ENCODE data around the gene CYB5A.

The CYB5A gene

GRCh38 chr18:74276609-74277008 lies 15.2 kb downstream of the CYB5A start:
- DNase-seq (ENCODE audit: low spot score), result no peak

- no peak for DNase-seq (ENCODE audit: low spot score)
Observed at GRCh38 chr18:74275736-74276135, 16.0 kb downstream of the CYB5A start.

- DNase-seq (ENCODE audit: low spot score), result no peak
Observed at GRCh38 chr18:74274700-74275099, 17.1 kb downstream of the CYB5A start.

GRCh38 chr18:74273394-74273793 lies 18.4 kb downstream of the CYB5A start:
- DNase-seq (ENCODE audit: low spot score), result no peak

GRCh38 chr18:74271635-74272034 lies 20.1 kb downstream of the CYB5A start:
- DNase-seq (ENCODE audit: low spot score), result no peak

GRCh38 chr18:74268933-74269620 lies 22.7 kb downstream of the CYB5A start:
- DNase-seq (ENCODE audit: low spot score), result no peak

- no peak for DNase-seq (ENCODE audit: low spot score)
Observed at GRCh38 chr18:74268175-74268574, 23.6 kb downstream of the CYB5A start.

GRCh38 chr18:74266161-74266560 lies 25.6 kb downstream of the CYB5A start:
- DNase-seq (ENCODE audit: low spot score), result no peak

GRCh38 chr18:74265546-74266098 lies 26.1 kb downstream of the CYB5A start:
- DNase-seq (ENCODE audit: low spot score), result no peak

GRCh38 chr18:74264303-74265020 lies 27.3 kb downstream of the CYB5A start:
- DNase-seq (ENCODE audit: low spot score), result no peak

- no peak for DNase-seq (ENCODE audit: low spot score)
Observed at GRCh38 chr18:74261053-74261713, 30.6 kb downstream of the CYB5A start.

- DNase-seq (ENCODE audit: low spot score), result no peak
Observed at GRCh38 chr18:74259347-74259746, 32.4 kb downstream of the CYB5A start.

GRCh38 chr18:74257083-74257482 lies 34.7 kb downstream of the CYB5A start:
- DNase-seq (ENCODE audit: low spot score), result no peak

GRCh38 chr18:74256190-74256589 lies 35.6 kb downstream of the CYB5A start:
- no peak for DNase-seq (ENCODE audit: low spot score)

GRCh38 chr18:74255131-74255616 lies 36.6 kb downstream of the CYB5A start:
- no peak for DNase-seq (ENCODE audit: low spot score)

GRCh38 chr18:74252039-74252395 lies 39.7 kb downstream of the CYB5A start:
- no peak for DNase-seq (ENCODE audit: low spot score)

GRCh38 chr18:74251297-74252038 lies 40.3 kb downstream of the CYB5A start:
- no peak for DNase-seq (ENCODE audit: low spot score)

GRCh38 chr18:74250131-74250530 lies 41.6 kb downstream of the CYB5A start:
- DNase-seq (ENCODE audit: low spot score), result no peak

- DNase-seq (ENCODE audit: low spot score), result no peak
Observed at GRCh38 chr18:74249181-74249968, 42.4 kb downstream of the CYB5A start.

GRCh38 chr18:74248595-74248994 lies 43.2 kb downstream of the CYB5A start:
- no peak for DNase-seq (ENCODE audit: low spot score)

GRCh38 chr18:74248189-74248588 lies 43.6 kb downstream of the CYB5A start:
- DNase-seq (ENCODE audit: low spot score), result no peak
